Measurements from ENCODE around the gene NKAIN2.

NKAIN2 gene

DNA sequence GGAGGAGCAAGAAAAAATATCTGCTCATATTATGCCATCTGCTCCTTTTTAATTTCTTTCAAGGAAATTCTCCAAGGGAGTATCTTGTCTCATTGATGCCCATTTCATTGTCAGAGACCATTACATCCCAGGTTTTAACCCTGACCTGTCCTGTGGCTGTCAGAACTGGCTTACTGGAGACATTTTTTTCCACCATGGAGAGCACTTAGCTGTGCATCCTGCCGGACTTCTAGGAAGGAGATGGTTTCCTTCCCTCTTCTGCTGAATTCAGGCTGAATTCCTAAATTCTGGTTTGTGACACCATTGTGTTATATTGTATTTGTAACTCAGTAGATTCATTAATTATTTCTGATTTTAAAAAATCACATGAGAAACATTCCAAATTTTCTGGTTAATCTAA is 70.3 kb downstream of the NKAIN2 start:
- no peaks in the 10 kb centered on the region for H3K36me3 ChIP-seq (ENCODE audit: control insufficient read depth, insufficient read depth, low read length)
- 95 to 100% methylated on average over 1 of the region's 1 CpG for WGBS, 2 experiments
- H3K27me3 ChIP-seq (ENCODE audit: control insufficient read depth, insufficient read depth, low read length, poor library complexity, severe bottlenecking) = no peaks in the 10 kb centered on the region
- no peaks in the 10 kb centered on the region for H3K9me3 ChIP-seq (ENCODE audit: control insufficient read depth, low read length)
- H3K4me1 ChIP-seq (ENCODE audit: control insufficient read depth, insufficient read depth, low read length) = no peaks in the 10 kb centered on the region
- no peak overlapping the region for H3K4me3 ChIP-seq (ENCODE audit: insufficient read depth, low read depth, low read length)
- no peak overlapping the region for H3K27ac ChIP-seq (ENCODE audit: insufficient read depth, low read depth, low read length, poor library complexity, severe bottlenecking)

DNA sequence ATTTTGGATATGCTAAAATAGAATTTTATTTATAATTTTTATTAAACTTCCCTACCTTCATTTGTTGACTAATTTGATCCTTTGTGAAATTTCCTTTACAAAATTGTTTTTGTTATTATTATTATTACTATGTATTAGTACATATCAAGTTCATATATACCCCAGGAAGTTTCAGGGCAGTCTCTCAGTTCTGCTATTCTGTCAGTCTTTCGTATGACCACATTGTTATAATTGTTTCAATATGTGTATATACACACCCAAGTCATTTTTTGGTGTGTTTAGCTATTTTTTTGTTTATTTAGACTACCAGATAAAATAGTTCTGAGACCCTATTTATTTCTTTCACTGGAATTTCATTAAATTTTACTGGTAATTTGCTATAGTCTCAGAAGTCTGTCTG is 72.1 kb downstream of the NKAIN2 start:
- no peaks in the 10 kb centered on the region for H3K36me3 ChIP-seq (ENCODE audit: control insufficient read depth, insufficient read depth, low read length)
- no peaks in the 10 kb centered on the region for H3K4me1 ChIP-seq (ENCODE audit: control insufficient read depth, insufficient read depth, low read length)
- no peak overlapping the region for H3K27ac ChIP-seq (ENCODE audit: insufficient read depth, low read depth, low read length, poor library complexity, severe bottlenecking)
- H3K9me3 ChIP-seq (ENCODE audit: control insufficient read depth, low read length) = no peaks in the 10 kb centered on the region
- WGBS, 2 experiments = 100% methylated on average over 1 of the region's 1 CpG; no CpG with 5 or more reads in 1 of the 2 experiments
- H3K4me3 ChIP-seq (ENCODE audit: insufficient read depth, low read depth, low read length) = no peak overlapping the region
- no peaks in the 10 kb centered on the region for H3K27me3 ChIP-seq (ENCODE audit: control insufficient read depth, insufficient read depth, low read length, poor library complexity, severe bottlenecking)

DNA sequence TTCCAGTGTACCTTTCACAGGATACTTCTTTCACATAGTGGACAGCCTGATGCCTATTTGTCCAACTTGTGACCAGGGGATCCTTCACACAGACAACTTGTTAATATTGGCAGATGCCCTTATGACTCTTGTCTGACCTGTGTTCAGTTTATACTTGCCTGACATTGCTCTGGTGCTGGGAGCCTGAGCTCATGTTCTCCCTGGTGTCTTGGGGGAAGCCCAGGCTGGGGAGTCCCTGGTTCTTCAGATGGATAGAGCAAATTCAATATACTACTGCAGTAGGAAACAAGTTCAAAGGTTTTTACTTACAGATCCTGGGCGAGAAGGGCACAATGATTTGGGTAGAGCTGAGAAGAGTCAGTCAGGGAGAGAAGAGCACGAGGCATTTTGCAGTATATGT is 76.1 kb downstream of the NKAIN2 start:
- 92 to 94% methylated on average over 2 of the region's 2 CpGs for WGBS, 2 experiments
- no peaks in the 10 kb centered on the region for H3K4me1 ChIP-seq (ENCODE audit: control insufficient read depth, insufficient read depth, low read length)
- H3K9me3 ChIP-seq (ENCODE audit: control insufficient read depth, low read length) = no peaks in the 10 kb centered on the region
- H3K36me3 ChIP-seq (ENCODE audit: control insufficient read depth, insufficient read depth, low read length) = no peaks in the 10 kb centered on the region
- no peaks in the 10 kb centered on the region for H3K27me3 ChIP-seq (ENCODE audit: control insufficient read depth, insufficient read depth, low read length, poor library complexity, severe bottlenecking)
- H3K27ac ChIP-seq (ENCODE audit: insufficient read depth, low read depth, low read length, poor library complexity, severe bottlenecking) = no peak overlapping the region
- H3K4me3 ChIP-seq (ENCODE audit: insufficient read depth, low read depth, low read length) = no peak overlapping the region

DNA sequence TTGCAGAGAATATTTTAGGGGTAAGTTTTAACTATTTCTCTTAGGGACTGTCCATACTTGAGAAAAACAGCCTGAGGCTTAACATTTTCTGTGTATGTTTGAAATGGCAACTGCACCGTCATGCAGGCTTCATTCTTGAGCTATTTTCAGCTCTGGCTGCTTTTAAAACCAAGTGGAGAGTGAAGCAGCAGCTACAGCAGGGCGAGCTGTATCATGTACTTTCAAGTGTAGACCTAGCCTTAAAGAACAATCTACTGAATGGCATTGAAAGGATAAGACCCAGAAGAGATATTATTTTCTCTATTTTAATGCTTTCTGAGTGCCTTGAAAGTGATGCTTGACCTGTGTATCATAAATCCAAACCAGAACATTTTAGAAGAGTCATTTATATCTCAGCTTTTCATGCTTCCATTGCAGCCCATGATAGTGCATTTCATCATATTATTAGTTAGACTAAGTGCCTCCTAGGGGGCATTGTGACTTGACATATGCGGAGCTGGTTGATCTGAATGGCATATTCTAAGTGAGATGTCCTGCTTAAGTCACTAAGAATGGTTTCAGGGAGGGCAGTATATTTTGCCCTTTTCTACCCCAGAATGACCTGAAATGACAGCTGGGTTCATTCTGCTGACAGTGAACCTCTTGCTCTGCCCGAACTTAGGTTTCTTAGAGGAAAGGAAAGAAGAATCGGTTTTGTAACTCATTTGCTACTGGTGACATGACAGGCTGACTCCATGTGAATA is 85.3 kb downstream of the NKAIN2 start:
- H3K36me3 ChIP-seq (ENCODE audit: control insufficient read depth, insufficient read depth, low read length) = no peaks in the 10 kb centered on the region
- H3K4me3 ChIP-seq (ENCODE audit: insufficient read depth, low read depth, low read length) = no peak overlapping the region
- no peaks in the 10 kb centered on the region for H3K4me1 ChIP-seq (ENCODE audit: control insufficient read depth, insufficient read depth, low read length)
- WGBS, 2 experiments = 87 to 88% methylated on average over 5 of the region's 5 CpGs
- no peaks in the 10 kb centered on the region for H3K27me3 ChIP-seq (ENCODE audit: control insufficient read depth, insufficient read depth, low read length, poor library complexity, severe bottlenecking)
- no peaks in the 10 kb centered on the region for H3K9me3 ChIP-seq (ENCODE audit: control insufficient read depth, low read length)
- no peak overlapping the region for H3K27ac ChIP-seq (ENCODE audit: insufficient read depth, low read depth, low read length, poor library complexity, severe bottlenecking)

DNA sequence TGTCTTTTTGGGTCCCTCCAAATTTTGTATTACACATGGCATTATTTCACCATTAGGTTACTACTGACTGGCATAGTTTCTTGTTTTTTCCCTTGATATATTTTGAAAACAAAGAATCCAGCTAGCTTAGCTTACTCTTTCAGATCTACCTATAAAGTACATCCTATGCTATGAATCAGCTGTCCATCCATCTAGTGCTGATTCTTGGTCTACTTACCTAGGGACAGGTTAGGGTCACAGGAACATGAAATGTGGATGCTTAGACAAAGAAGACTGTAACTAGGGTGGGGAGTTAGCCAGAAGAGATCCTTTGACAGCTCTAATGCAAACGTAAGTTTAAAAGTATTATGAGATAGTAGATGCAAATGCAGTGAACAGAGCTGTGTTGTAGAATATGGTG is 91.7 kb downstream of the NKAIN2 start:
- 90 to 100% methylated on average over 1 of the region's 1 CpG for WGBS, 2 experiments
- Histone ChIP-seq H3K9me3 (ENCODE audit: control insufficient read depth, low read length) (no peaks in the 10 kb centered on the region), H3K4me1 (ENCODE audit: control insufficient read depth, insufficient read depth, low read length) (no peaks in the 10 kb centered on the region), H3K27me3 (ENCODE audit: control insufficient read depth, insufficient read depth, low read length, poor library complexity, severe bottlenecking) (no peaks in the 10 kb centered on the region), H3K36me3 (ENCODE audit: control insufficient read depth, insufficient read depth, low read length) (no peaks in the 10 kb centered on the region), H3K4me3 (ENCODE audit: insufficient read depth, low read depth, low read length) (no peak overlapping the region), H3K27ac (ENCODE audit: insufficient read depth, low read depth, low read length, poor library complexity, severe bottlenecking) (no peak overlapping the region)

DNA sequence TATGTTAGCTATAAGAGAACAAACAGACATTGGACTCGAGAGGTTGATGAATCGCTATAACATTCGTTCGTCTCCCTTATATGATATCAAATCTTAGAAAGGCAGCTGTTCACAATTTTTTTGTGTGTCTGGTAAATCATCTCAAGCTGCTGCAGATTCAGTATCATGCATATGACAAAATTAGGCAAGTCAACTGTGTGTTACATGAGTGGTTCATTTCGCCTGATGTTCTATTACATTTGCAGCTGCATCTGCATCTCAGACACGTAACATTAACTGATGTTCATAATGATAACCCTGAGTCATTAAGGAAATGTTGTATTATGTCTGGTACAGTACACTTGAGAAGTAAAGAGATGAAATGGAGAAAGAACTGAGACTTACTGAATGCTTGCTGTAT is 92.1 kb downstream of the NKAIN2 start:
- no peaks in the 10 kb centered on the region for H3K4me1 ChIP-seq (ENCODE audit: control insufficient read depth, insufficient read depth, low read length)
- peak overlapping the region; percentile 12 for H3K27ac ChIP-seq (ENCODE audit: insufficient read depth, low read depth, low read length, poor library complexity, severe bottlenecking)
- no peaks in the 10 kb centered on the region for H3K36me3 ChIP-seq (ENCODE audit: control insufficient read depth, insufficient read depth, low read length)
- 94 to 96% methylated on average over 6 of the region's 6 CpGs for WGBS, 2 experiments
- H3K27me3 ChIP-seq (ENCODE audit: control insufficient read depth, insufficient read depth, low read length, poor library complexity, severe bottlenecking) = no peaks in the 10 kb centered on the region
- H3K9me3 ChIP-seq (ENCODE audit: control insufficient read depth, low read length) = no peaks in the 10 kb centered on the region
- H3K4me3 ChIP-seq (ENCODE audit: insufficient read depth, low read depth, low read length) = no peak overlapping the region

DNA sequence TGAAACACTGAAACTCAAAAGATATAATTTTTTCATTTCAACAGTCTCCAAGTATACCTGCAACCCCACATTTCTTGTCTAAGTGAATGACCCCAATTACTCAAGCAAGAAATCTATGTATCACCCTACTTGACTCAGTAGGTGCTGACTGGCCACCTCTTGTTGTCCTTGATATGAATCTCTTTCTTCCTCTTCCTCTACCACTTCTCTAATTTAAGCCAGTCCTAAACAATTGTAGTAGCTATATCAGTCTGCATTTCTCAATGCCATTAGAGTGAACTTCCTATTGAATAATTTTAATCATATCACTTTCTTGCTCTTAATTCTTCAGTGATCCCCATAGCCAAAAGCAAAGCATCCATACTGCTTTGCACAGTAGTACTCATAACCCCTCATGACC is 93.2 kb downstream of the NKAIN2 start:
- no peak overlapping the region for H3K27ac ChIP-seq (ENCODE audit: insufficient read depth, low read depth, low read length, poor library complexity, severe bottlenecking)
- no peaks in the 10 kb centered on the region for H3K27me3 ChIP-seq (ENCODE audit: control insufficient read depth, insufficient read depth, low read length, poor library complexity, severe bottlenecking)
- H3K9me3 ChIP-seq (ENCODE audit: control insufficient read depth, low read length) = no peaks in the 10 kb centered on the region
- H3K4me3 ChIP-seq (ENCODE audit: insufficient read depth, low read depth, low read length) = no peak overlapping the region
- no peaks in the 10 kb centered on the region for H3K36me3 ChIP-seq (ENCODE audit: control insufficient read depth, insufficient read depth, low read length)
- no peaks in the 10 kb centered on the region for H3K4me1 ChIP-seq (ENCODE audit: control insufficient read depth, insufficient read depth, low read length)

DNA sequence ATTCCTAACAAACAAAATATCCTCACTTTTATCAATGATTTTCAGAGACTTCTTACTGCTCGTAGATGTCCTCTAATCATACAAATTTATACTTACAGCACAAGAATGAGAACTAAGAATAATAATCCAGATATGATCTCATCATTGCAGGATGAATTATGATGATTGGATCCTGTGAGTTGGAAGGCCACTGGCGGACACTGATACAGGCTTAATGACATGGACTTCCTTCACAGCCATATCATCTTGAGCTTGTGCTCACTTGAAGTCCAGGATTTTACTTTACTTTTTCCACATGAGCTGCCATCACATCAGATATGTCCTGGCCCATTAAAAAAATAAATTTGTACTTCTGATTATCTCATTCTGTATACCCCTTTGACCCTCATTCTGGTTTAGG is 94.3 kb downstream of the NKAIN2 start:
- H3K27ac ChIP-seq (ENCODE audit: insufficient read depth, low read depth, low read length, poor library complexity, severe bottlenecking) = no peak overlapping the region
- H3K4me1 ChIP-seq (ENCODE audit: control insufficient read depth, insufficient read depth, low read length) = no peaks in the 10 kb centered on the region
- H3K4me3 ChIP-seq (ENCODE audit: insufficient read depth, low read depth, low read length) = no peak overlapping the region
- H3K9me3 ChIP-seq (ENCODE audit: control insufficient read depth, low read length) = no peaks in the 10 kb centered on the region
- WGBS, 2 experiments = 87 to 95% methylated on average over 2 of the region's 2 CpGs
- H3K36me3 ChIP-seq (ENCODE audit: control insufficient read depth, insufficient read depth, low read length) = no peaks in the 10 kb centered on the region
- no peaks in the 10 kb centered on the region for H3K27me3 ChIP-seq (ENCODE audit: control insufficient read depth, insufficient read depth, low read length, poor library complexity, severe bottlenecking)

DNA sequence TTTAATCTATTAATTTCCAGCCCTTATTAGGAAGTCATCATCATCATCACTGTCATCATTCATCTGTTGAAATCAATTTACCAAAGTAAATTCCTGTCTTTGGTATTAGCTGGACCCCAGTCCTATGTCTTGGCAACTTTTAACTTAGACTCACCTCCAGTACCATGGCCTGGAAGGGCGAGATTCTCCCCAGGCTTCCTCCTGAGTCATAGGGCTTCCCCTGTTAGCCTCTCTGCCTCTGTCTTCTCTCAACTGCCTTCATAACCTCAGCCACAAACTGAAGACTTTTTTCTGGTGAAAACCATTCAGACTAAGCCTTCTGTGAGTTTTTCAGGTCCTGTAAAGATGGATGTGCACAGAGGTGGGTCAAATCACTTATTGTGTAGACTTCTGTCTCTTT is 95.0 kb downstream of the NKAIN2 start:
- no peaks in the 10 kb centered on the region for H3K36me3 ChIP-seq (ENCODE audit: control insufficient read depth, insufficient read depth, low read length)
- WGBS, 2 experiments = 89 to 95% methylated on average over 1 of the region's 1 CpG
- no peaks in the 10 kb centered on the region for H3K27me3 ChIP-seq (ENCODE audit: control insufficient read depth, insufficient read depth, low read length, poor library complexity, severe bottlenecking)
- H3K9me3 ChIP-seq (ENCODE audit: control insufficient read depth, low read length) = no peaks in the 10 kb centered on the region
- no peak overlapping the region for H3K4me3 ChIP-seq (ENCODE audit: insufficient read depth, low read depth, low read length)
- H3K4me1 ChIP-seq (ENCODE audit: control insufficient read depth, insufficient read depth, low read length) = no peaks in the 10 kb centered on the region
- no peak overlapping the region for H3K27ac ChIP-seq (ENCODE audit: insufficient read depth, low read depth, low read length, poor library complexity, severe bottlenecking)

DNA sequence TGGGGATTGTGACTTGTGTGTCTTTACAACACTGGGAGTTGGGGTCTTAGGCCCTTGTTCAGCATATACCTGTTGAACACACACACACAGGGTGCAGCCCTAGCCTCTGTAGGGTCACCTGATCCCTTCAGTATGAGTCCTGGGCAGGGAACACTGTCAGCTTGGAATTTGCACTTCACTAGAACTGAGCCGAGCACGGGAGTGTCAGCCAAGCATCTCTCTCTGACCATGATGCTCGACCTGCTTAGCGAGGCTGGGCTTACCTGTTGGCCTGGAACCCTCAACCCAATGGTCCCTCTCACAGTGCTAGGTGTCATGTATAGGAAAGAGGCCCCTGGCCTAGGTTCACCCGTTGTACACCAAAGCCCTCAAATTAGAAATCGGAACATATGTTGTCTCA is 96.1 kb downstream of the NKAIN2 start:
- Histone ChIP-seq H3K9me3 (ENCODE audit: control insufficient read depth, low read length) (no peaks in the 10 kb centered on the region), H3K4me3 (ENCODE audit: insufficient read depth, low read depth, low read length) (no peak overlapping the region), H3K36me3 (ENCODE audit: control insufficient read depth, insufficient read depth, low read length) (no peaks in the 10 kb centered on the region), H3K27ac (ENCODE audit: insufficient read depth, low read depth, low read length, poor library complexity, severe bottlenecking) (no peak overlapping the region), H3K27me3 (ENCODE audit: control insufficient read depth, insufficient read depth, low read length, poor library complexity, severe bottlenecking) (no peaks in the 10 kb centered on the region), H3K4me1 (ENCODE audit: control insufficient read depth, insufficient read depth, low read length) (no peaks in the 10 kb centered on the region)
- WGBS, 2 experiments = 87 to 90% methylated on average over 6 of the region's 6 CpGs

DNA sequence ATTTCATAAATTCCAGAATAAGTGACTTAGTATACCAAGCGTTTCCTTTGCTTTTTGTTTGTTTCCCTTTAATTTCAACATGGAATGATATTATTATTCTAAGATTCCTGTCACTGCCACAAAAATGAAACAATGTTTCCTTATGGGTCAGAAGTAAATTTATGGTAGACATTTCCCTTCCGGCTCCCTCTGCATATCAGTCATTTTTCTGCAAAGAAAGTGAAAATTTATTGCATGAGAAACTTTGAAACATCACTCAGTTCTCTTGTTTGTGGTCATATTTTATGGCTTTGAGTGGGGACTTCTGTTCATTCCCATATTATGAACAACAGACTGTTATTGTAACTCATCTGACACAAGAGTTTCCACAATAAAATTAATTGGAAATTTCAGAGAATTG is 97.8 kb downstream of the NKAIN2 start:
- whole genome bisulfite sequencing, 2 experiments = 93 to 100% methylated on average over 1 of the region's 2 CpGs
- Histone ChIP-seq H3K4me3 (ENCODE audit: insufficient read depth, low read depth, low read length) (no peak overlapping the region), H3K9me3 (ENCODE audit: control insufficient read depth, low read length) (no peaks in the 10 kb centered on the region)

More for the DNA sequence above, 97.8 kb downstream of the NKAIN2 start:
- no peaks in the 10 kb centered on the region for H3K4me1 ChIP-seq (ENCODE audit: control insufficient read depth, insufficient read depth, low read length)
- no peaks in the 10 kb centered on the region for H3K36me3 ChIP-seq (ENCODE audit: control insufficient read depth, insufficient read depth, low read length)
- no peaks in the 10 kb centered on the region for H3K27me3 ChIP-seq (ENCODE audit: control insufficient read depth, insufficient read depth, low read length, poor library complexity, severe bottlenecking)
- no peak overlapping the region for H3K27ac ChIP-seq (ENCODE audit: insufficient read depth, low read depth, low read length, poor library complexity, severe bottlenecking)

All from ectodermal cell (in vitro differentiated cells).